AG10803 (cell line): Measurements from ENCODE around the gene TOX4.
"Not testable (repeated sequence)": the region's sequence is repeated elsewhere in the genome, so short reads cannot be mapped to it uniquely, and the experiment has no call there.

Experiments
- DNase-seq: peaks from one replicate; pipeline ENCODE4 v3.0.0; 2010; ENCODE audit warnings: low read depth
- H3K4me3 ChIP-seq: 2 replicates; pipeline ENCODE4 v1.5.1; 2011; ENCODE audit warnings: mild to moderate bottlenecking, low read length, control low read depth
- CTCF ChIP-seq: conservative IDR thresholded peaks from 2 replicates; pipeline ENCODE4 v1.5.1; 2011; ENCODE audit warnings: mild to moderate bottlenecking, low read length, control low read depth, inconsistent platforms

Gene TOX4

GRCh38 chr14:21543521-21543960 lies 66.5 kb downstream of the TOX4 start:
- TF ChIP-seq CTCF = no peak
- no peak overlapping the region for H3K4me3 ChIP-seq
- DNase-seq = no peak

GRCh38 chr14:21543963-21544362 lies 67.0 kb downstream of the TOX4 start:
- no peak for DNase-seq
- H3K4me3 ChIP-seq = no peak overlapping the region
- TF ChIP-seq CTCF = no peak

GRCh38 chr14:21544588-21544987 lies 67.6 kb downstream of the TOX4 start:
- DNase-seq, H3K4me3 ChIP-seq: not testable (repeated sequence)
